Stimulated activated memory B cell treated with anti-CD40 and anti-IgM and Interleukin-4, amounts not matched to agents 10 μg/mL and 1 μg/mL and 100 μg/mL, for 72 hours (primary cell): ENCODE data around the gene DCTN4.
"Not testable (repeated sequence)": the region's sequence is repeated elsewhere in the genome, so short reads cannot be mapped to it uniquely, and the experiment has no call there.

ENCODE experiments used
- ATAC-seq: fragments of 150-1000 bp; cut with Tn5 transposase; 2 replicates; pipeline ENCODE4 v1.10.0; 2021
- H3K27ac Mint-ChIP-seq: one replicate; pipeline ENCODE4 v1.8.0; 2022; ENCODE audit warnings: mild to moderate bottlenecking, mixed read lengths
- H3K27me3 Mint-ChIP-seq: one replicate; pipeline ENCODE4 v1.8.0; 2022; ENCODE audit warnings: mixed read lengths
- H3K36me3 Mint-ChIP-seq: one replicate; pipeline ENCODE4 v1.8.0; 2022; ENCODE audit warnings: mixed read lengths
- H3K4me1 Mint-ChIP-seq: one replicate; pipeline ENCODE4 v1.8.0; 2022; ENCODE audit warnings: mixed read lengths
- H3K4me3 Mint-ChIP-seq: one replicate; pipeline ENCODE4 v1.8.0; 2022; ENCODE audit warnings: mild to moderate bottlenecking, moderate library complexity, mixed read lengths
- H3K9me3 Mint-ChIP-seq: one replicate; pipeline ENCODE4 v1.8.0; 2022; ENCODE audit warnings: mixed read lengths

The DCTN4 gene

DNA sequence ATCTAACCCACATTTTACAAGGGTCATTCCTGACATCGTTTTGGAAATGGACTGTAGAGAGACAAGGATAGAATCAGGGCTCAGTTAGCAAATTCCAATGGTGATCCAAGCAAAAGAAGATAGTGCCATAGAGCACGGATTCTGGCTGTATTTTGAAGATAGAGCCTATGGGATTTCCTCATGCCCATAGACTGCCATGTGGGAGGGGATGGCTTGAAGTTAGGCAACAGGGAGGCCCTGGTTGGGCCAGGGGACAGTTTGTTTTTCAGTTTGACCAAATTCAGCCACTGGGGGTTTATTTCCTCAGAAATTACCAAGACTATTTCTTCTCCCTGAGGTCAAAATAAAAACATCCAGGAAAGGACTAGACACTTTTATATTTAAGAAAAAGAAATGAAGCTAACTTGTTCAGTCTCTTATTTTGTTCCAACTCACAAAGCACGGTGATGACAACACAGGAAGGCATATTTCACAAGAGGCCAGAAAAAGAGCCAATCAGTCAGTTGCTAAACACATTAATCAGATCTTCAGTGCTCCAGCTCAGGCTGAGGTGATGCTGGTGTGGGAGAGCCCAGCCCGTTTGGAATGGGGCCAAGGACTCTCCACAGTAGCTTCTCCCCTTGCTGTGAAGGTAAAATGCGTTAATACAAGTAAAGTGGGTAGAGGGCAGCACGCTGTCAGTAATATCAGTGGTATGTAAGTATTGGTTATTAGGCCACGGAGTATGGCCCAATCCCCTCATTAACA, 4.4 kb upstream of the DCTN4 start:
- peaks cover 6% of the 10 kb centered on the region for H3K36me3 Mint-ChIP-seq
- peaks cover 6% of the 10 kb centered on the region for H3K4me1 Mint-ChIP-seq
- H3K27me3 Mint-ChIP-seq: peaks cover 30% of the 10 kb centered on the region
- ATAC-seq: no peak
- H3K9me3 Mint-ChIP-seq: peaks cover 4% of the 10 kb centered on the region
- no peak overlapping the region for H3K27ac Mint-ChIP-seq
- no peak overlapping the region for H3K4me3 Mint-ChIP-seq

GRCh38 chr5:150762211-150762610, 3.4 kb upstream of the DCTN4 start:
- Mint-ChIP-seq H3K36me3 (peaks cover 6% of the 10 kb centered on the region), H3K9me3 (peaks cover 4% of the 10 kb centered on the region), H3K4me3 (no peak overlapping the region), H3K27ac (no peak overlapping the region), H3K27me3 (peaks cover 30% of the 10 kb centered on the region), H3K4me1 (peaks cover 9% of the 10 kb centered on the region)
- ATAC-seq: no peak

GRCh38 chr5:150759334-150759583, 442 bp upstream of the DCTN4 start:
- Mint-ChIP-seq H3K4me3 (no peak overlapping the region), H3K4me1 (peaks cover 17% of the 10 kb centered on the region), H3K9me3 (no peaks in the 10 kb centered on the region), H3K27me3 (peaks cover 20% of the 10 kb centered on the region), H3K36me3 (peaks cover 14% of the 10 kb centered on the region), H3K27ac (no peak overlapping the region)
- no peak for ATAC-seq

DNA sequence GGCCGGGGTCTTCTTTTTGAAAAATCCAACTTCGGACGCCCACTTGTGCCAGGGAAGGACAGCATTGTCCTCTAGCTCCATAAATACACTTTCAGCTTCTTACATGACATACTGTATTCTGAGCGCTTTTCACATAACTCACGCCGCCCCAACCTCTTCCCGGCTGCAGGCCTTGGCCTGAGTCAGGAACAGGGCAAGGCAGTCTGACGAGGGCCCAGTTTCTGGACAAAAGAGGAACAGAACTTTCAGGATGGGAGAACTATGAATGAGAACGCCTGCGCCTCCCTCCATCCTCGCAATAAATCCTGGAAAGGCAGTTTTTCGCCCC, 650 bp downstream of the DCTN4 start:
- peaks cover 23% of the 10 kb centered on the region for H3K4me1 Mint-ChIP-seq
- H3K27me3 Mint-ChIP-seq: peaks cover 11% of the 10 kb centered on the region
- no peaks in the 10 kb centered on the region for H3K9me3 Mint-ChIP-seq
- ATAC-seq: peak; percentile 3
- no peak overlapping the region for H3K27ac Mint-ChIP-seq
- H3K36me3 Mint-ChIP-seq: peaks cover 24% of the 10 kb centered on the region
- no peak overlapping the region for H3K4me3 Mint-ChIP-seq

DNA sequence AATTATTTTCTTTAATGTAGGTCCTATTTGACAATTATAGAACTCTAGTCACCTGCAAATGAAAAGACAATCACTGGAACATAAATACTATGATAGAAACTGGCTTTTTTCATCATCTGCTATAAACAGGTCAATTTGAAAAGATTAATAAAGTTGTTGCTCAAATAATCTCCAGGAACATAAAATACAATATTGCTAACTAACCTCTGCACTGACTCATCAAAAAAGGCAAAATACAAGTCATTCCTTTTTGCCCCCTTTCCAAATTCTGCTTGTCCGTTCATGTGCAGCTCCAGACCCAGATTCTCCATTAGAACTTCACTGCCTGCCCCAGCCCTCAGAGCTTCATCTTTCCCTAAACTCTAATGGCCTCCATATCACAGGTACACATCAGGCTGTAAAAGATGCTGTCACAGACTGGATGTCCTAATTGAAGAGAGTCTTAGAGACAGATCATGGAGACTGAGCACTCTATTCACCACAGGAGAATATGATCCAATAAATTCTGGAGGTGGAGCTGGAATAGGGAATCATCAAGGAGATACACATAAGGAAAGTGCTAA, 1.6 kb downstream of the DCTN4 start:
- H3K9me3 Mint-ChIP-seq: no peaks in the 10 kb centered on the region
- H3K27ac Mint-ChIP-seq: no peak overlapping the region
- peaks cover under 1% of the 10 kb centered on the region for H3K27me3 Mint-ChIP-seq
- H3K36me3 Mint-ChIP-seq: peaks cover 32% of the 10 kb centered on the region
- no peak for ATAC-seq
- H3K4me3 Mint-ChIP-seq: peak overlapping the region; percentile 41
- H3K4me1 Mint-ChIP-seq: peaks cover 28% of the 10 kb centered on the region

GRCh38 chr5:150753863-150754262, 5.0 kb downstream of the DCTN4 start:
- no peak overlapping the region for H3K4me3 Mint-ChIP-seq
- no peak overlapping the region for H3K27ac Mint-ChIP-seq
- H3K9me3 Mint-ChIP-seq: no peaks in the 10 kb centered on the region

DNA sequence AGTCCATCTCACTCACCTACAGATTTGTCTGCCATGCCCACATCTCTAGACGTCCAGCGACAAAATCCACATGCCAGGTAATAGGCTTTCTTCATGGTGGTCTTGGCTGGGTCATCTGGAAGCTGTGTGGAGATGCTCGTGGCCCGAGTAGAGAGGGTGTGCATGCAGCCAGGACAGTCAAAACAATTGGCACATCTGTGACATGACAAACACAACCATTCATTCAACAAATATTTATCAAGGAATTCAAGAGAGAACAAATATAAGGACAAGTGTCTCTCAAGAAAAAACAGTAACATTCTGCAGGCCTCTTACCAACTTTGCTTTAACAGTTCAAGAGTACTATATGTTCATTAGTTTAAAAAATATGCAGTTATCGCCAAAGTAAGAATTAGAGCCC, 5.4 kb downstream of the DCTN4 start:
- Mint-ChIP-seq H3K9me3 (no peaks in the 10 kb centered on the region), H3K27ac (no peak overlapping the region), H3K36me3 (peaks cover 50% of the 10 kb centered on the region), H3K27me3 (no peaks in the 10 kb centered on the region), H3K4me3 (no peak overlapping the region), H3K4me1 (peaks cover 42% of the 10 kb centered on the region)
- ATAC-seq: no peak

More at GRCh38 chr5:150753863-150754262, 5.0 kb downstream of the DCTN4 start:
- Mint-ChIP-seq H3K27me3 (no peaks in the 10 kb centered on the region), H3K36me3 (peaks cover 49% of the 10 kb centered on the region), H3K4me1 (peaks cover 42% of the 10 kb centered on the region)
- ATAC-seq: no peak

- ATAC-seq: no peak
- no peaks in the 10 kb centered on the region for H3K9me3 Mint-ChIP-seq
- no peaks in the 10 kb centered on the region for H3K27me3 Mint-ChIP-seq
- peaks cover 51% of the 10 kb centered on the region for H3K36me3 Mint-ChIP-seq
- H3K4me3 Mint-ChIP-seq: no peak overlapping the region
- H3K4me1 Mint-ChIP-seq: peaks cover 36% of the 10 kb centered on the region
- no peak overlapping the region for H3K27ac Mint-ChIP-seq
Measured at GRCh38 chr5:150751096-150751891, 7.5 kb downstream of the DCTN4 start.

DNA sequence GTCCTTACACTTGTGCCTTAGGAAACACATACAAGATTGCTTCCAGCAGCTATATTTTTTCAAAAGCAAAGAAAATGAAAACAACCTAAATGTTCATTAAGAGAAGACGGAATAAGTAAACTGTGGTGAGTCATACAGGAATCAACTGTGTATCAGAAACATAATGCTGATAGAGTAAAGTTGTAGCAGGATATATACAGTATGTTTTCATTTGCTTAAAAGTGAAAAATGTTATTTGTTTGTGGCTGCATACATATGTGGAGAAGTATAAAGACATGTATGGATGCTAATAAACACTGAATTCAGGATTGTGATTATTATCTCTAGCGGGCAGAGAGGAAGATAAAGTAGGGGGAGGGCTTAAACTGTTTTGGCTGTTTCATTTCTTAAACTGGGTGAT, 8.3 kb downstream of the DCTN4 start:
- Mint-ChIP-seq H3K4me3 (no peak overlapping the region), H3K9me3 (no peaks in the 10 kb centered on the region), H3K4me1 (peaks cover 39% of the 10 kb centered on the region), H3K36me3 (peaks cover 55% of the 10 kb centered on the region), H3K27ac (no peak overlapping the region), H3K27me3 (no peaks in the 10 kb centered on the region)
- no peak for ATAC-seq

- not testable (repeated sequence) for H3K9me3 Mint-ChIP-seq, ATAC-seq, H3K4me3 Mint-ChIP-seq, H3K27me3 Mint-ChIP-seq, H3K27ac Mint-ChIP-seq
- Mint-ChIP-seq H3K36me3 (peaks cover 65% of the 10 kb centered on the region), H3K4me1 (peaks cover 53% of the 10 kb centered on the region)
Measured at GRCh38 chr5:150743142-150743488, 15.7 kb downstream of the DCTN4 start.

DNA sequence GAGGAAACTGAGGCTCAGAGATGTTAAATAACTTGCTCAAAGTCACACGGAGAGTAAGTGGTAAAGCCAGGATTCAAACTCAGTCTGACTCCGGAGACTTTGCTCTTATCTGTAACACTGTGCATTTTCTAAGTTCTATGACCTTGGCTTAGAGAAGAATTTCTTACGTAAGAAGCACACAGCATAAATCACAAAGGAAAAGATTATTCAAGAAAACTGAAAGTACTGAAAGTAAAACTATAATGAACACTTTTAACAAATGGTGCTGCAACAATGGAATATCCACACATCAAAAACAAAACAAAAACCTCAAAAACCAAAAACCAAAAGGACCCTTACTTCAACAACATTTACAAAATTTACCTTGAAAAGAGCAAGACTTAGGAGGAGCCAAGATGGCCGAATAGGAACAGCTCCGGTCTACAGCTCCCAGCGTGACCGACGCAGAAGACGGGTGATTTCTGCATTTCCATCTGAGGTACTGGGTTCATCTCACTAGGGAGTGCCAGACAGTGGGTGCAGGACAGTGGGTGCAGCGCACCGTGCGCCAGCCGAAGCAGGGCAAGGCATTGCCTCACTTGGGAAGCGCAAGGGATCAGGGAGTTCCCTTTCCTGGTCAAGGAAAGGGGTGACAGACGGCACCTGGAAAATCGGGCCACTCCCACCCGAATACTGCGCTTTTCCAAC, 16.2 kb downstream of the DCTN4 start:
- Mint-ChIP-seq H3K4me1 (peaks cover 58% of the 10 kb centered on the region), H3K36me3 (peaks cover 70% of the 10 kb centered on the region)
- not testable (repeated sequence) for H3K9me3 Mint-ChIP-seq, H3K4me3 Mint-ChIP-seq, ATAC-seq, H3K27ac Mint-ChIP-seq, H3K27me3 Mint-ChIP-seq

- H3K9me3 Mint-ChIP-seq: peaks cover 11% of the 10 kb centered on the region
- H3K4me1 Mint-ChIP-seq: peaks cover 72% of the 10 kb centered on the region
- no peak overlapping the region for H3K4me3 Mint-ChIP-seq
- H3K27me3 Mint-ChIP-seq: no peaks in the 10 kb centered on the region
- H3K27ac Mint-ChIP-seq: no peak overlapping the region
- H3K36me3 Mint-ChIP-seq: peaks cover 83% of the 10 kb centered on the region
- ATAC-seq: no peak
Measured at GRCh38 chr5:150740992-150741391, 17.8 kb downstream of the DCTN4 start.

DNA sequence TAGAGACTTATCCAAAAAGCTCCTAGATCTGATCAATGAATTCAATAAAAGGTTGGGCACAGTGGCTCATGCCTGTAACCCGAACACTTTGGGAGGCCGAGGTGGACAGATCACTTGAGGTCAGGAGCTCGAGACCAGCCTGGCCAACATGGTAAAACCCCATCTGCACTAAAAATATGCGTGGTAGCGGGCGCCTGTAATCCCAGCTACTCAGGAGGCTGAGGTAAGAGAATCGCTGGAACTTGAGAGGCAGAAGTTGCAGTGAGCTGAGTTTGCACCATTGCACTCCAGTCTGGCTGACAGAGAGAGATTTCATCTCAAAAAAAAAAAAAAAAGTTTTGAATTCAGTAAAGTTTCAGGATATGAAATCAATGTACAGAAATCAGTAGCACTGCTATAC, 20.0 kb downstream of the DCTN4 start:
- H3K27me3 Mint-ChIP-seq: no peaks in the 10 kb centered on the region
- peaks cover 11% of the 10 kb centered on the region for H3K9me3 Mint-ChIP-seq
- no peak overlapping the region for H3K4me3 Mint-ChIP-seq
- no peak for ATAC-seq
- H3K27ac Mint-ChIP-seq: no peak overlapping the region
- H3K4me1 Mint-ChIP-seq: peaks cover 77% of the 10 kb centered on the region
- peaks cover 89% of the 10 kb centered on the region for H3K36me3 Mint-ChIP-seq

GRCh38 chr5:150734579-150735384, 24.0 kb downstream of the DCTN4 start:
- H3K4me1 Mint-ChIP-seq: peaks cover 52% of the 10 kb centered on the region
- peaks cover 11% of the 10 kb centered on the region for H3K9me3 Mint-ChIP-seq
- no peaks in the 10 kb centered on the region for H3K27me3 Mint-ChIP-seq
- peaks cover 91% of the 10 kb centered on the region for H3K36me3 Mint-ChIP-seq
- peak overlapping the region; percentile 72 for H3K27ac Mint-ChIP-seq
- H3K4me3 Mint-ChIP-seq: peak overlapping the region; percentile 13
- no peak for ATAC-seq

DNA sequence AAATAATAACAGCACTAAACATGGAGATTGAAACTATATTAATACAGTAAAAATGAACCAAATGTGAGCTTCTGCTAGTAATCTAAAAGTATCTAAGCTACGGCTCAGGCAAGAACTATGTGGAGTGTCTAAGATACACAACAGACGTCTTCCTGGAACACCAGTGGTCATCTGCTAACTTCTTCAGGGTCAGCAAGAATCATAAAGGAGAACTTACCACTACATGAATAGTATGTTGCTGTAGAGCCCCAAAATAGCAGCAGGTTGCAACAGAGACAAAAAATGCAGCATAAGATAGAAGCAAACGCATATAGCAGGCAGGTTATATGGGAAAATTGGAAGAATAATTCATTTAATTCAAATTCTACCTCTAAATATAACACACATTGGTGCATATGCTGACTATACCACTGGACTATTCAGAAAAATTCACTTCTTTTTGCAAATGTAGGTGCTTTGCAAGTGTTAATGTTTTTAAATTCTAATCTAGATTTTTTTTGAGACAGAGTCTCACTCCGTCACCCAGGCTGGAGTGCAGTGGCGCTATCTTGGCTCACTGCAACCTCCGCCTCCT, 27.1 kb downstream of the DCTN4 start:
- Mint-ChIP-seq H3K9me3 (peaks cover 4% of the 10 kb centered on the region), H3K4me3 (no peak overlapping the region), H3K36me3 (peaks cover 77% of the 10 kb centered on the region), H3K4me1 (peaks cover 23% of the 10 kb centered on the region), H3K27ac (no peak overlapping the region), H3K27me3 (no peaks in the 10 kb centered on the region)
- no peak for ATAC-seq
